ENCODE measurements around the gene ANKRD27. TPM values are rescaled to one million over a fixed set of nuclear protein-coding genes. Genes with fewer than 3 reads are reported as not detected.
"Not testable (repeated sequence)": the region's sequence is repeated elsewhere in the genome, so short reads cannot be mapped to it uniquely, and the experiment has no call there.

ANKRD27 gene
- total RNA-seq, 1 experiment from 2014 or later: 17.8 TPM

DNA sequence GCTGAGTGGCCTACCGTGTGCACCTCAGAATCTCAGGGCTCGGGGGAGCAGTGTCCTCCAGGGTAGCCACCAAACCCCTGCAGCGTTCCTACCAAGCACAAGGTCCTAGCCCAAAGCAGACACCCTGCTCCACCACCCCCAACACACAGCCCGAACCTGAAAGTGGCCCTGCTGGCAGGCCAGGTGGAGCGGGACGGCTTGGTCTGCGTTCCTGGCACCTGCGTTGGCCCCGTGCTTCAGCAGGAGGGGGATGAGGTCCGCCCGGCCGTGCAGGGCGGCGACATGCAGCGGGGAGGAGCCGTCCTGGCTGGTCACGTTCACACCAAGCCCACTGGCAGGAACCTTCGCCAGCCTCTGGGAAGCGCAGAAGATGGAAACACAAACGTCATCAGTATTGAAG is 67.5 kb downstream of the ANKRD27 start:
- DNase-seq (ENCODE audit: extremely low read depth, low read depth): no peak

DNA sequence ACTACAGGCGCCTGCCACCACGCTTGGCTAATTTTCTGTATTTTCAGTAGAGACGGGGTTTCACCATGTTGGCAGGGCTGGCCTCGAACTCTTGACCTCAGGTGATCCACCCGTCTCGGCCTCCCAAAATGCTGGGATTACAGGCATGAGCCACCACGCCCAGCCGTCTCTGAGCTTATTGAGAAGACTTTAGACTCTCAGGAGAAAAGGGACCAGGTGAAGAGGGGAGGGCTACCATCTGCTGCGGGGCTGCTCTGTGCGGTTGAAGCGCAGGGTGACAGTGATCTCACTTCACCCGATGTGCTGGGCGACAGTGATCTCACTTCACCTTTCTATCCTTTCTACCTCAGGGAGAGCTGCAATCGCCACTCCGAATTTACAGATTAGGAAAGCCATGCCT is 68.7 kb downstream of the ANKRD27 start:
- no peak for DNase-seq (ENCODE audit: extremely low read depth, low read depth)

DNA sequence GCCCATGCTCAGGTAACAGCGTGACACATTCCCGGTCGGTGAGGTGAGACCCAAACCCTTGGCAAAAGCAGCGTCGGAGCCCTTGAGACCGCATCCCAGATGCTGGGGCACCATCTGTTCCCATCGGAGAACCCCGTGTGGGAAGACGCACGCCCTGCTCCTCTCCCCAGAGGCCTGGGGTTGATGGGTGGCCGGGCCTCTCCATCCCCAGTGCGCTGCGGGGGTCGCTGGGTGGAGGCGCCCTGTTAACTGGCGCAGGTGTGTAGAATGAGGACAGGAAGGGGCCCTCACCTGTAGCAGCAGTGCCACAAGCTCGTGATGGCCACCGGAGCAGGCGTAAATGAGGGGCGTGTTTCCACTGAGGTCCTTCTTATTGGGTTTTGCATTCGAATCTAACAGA is 69.4 kb downstream of the ANKRD27 start:
- DNase-seq (ENCODE audit: extremely low read depth, low read depth): no peak

DNA sequence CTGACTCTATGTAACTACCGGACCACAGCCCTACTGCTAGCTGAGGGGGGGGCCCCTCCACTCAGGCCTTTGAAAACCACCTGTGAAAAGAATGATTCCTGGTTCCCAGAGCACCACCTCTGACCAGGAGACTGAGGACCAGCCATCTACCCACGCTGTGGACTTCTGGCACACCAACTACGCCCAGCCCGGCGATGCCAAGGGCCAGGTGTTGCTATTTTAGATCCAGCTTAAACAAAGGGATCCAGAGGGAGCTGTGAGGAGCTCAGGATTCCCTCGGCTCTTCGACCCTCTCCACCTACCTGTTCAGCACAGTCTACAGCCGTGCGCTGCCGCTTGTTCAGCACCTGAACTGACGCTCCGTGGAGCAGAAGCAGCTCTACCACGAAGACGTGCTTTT is 71.0 kb downstream of the ANKRD27 start:
- DNase-seq (ENCODE audit: extremely low read depth, low read depth): no peak

DNA sequence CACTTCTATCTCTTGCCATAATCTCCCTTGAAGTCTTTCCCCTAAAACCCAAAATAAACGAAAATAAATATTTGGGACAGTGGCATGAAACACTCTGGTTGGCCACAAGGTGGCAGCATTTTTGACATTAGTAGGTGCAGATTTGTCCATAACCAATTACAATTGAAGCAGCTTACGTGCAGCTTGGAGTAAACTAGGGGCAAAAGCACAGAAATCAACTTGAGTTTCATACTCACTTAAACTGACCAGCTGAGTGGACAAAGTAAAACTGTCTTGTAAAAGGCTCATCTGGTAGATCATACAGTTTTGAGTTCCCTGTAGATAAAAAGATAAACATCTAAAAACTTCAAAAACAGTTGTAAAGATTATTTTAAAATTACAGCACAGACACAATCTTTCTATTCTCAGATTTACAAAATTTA is 75.2 kb downstream of the ANKRD27 start:
- DNase-seq (ENCODE audit: extremely low read depth, low read depth): peak; percentile 44

- DNase-seq (ENCODE audit: extremely low read depth, low read depth): no peak
These were observed 75.7 kb downstream of the ANKRD27 start for GRCh38 chr19:32599258-32599657.

DNA sequence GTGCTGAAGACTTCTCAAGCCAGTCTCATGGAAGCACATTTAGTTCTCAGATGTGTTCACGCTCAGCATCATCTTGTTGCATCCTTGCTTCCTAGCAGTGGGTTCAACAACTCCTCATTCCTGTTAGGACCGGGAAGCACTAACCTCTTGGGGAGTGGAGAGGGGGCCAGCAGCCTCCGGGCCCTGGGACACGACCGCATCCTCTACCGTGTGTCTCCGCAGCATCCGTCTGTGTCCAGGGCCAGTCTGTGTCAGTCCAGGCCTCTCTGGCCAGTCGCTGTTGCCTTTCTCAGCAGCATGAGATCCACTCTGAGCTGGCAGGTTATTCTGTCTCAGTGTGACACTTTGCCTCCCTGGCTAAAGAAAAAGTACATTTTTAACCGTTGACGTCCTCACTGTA is 77.0 kb downstream of the ANKRD27 start:
- DNase-seq (ENCODE audit: extremely low read depth, low read depth): no peak

DNA sequence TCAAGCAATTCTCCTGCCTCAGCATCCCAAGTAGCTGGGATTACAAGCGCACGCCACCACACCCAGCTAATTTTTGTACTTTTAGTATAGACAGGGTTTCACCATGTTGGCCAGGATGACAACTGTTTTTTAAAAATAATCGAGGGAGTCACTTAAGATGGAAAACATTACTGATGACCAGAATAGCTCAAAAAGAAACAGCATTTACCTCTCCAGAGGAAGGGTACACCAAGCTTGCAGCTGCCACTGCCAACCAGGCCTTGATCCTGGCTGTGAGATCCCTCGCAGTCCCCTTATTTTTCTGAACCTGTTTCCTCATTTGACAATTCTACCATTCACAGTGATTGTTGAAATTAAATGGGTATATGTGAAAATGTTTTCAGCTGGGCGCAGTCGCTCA is 79.5 kb downstream of the ANKRD27 start:
- DNase-seq (ENCODE audit: extremely low read depth, low read depth): no peak

- no peak for DNase-seq (ENCODE audit: extremely low read depth, low read depth)
These were observed 81.0 kb downstream of the ANKRD27 start for GRCh38 chr19:32594021-32594420.

- not testable (repeated sequence) for DNase-seq (ENCODE audit: extremely low read depth, low read depth)
These were observed 87.1 kb downstream of the ANKRD27 start for GRCh38 chr19:32587747-32588504.

DNA sequence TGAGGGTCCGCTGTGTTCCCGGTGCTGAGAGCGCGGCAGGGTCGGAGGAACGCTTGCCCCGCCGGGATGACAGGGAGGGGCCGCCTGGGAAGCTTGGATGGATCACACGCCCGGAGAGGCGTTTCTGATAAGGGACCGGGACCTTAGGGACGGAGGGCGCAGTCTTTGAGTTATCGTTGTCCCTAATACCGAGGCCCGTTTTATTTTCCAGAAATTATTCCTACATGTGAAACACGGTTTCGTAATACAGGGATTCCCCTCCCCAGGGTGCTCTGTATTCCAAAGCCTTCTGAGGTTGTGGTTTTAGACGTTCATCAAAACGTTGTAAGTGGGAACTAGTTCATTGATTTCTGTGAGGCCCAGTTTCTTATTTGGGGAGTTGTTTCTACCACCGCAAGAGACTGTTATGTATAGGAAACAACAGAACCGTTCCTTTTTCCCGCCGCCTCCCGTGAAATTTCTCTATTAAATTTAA is 93.2 kb downstream of the ANKRD27 start:
- DNase-seq (ENCODE audit: extremely low read depth, low read depth): no peak

- peak; percentile 88 for DNase-seq (ENCODE audit: extremely low read depth, low read depth)
These were observed 93.9 kb downstream of the ANKRD27 start, which contains the start of gene PDCD5 for GRCh38 chr19:32580901-32581704. Gene PDCD5 (plus strand): TSS chr19:32581190. CDS start chr19:32581262, 72 bp downstream.

GRCh38 chr19:32580353-32580900 is 94.6 kb downstream of the ANKRD27 start:
- DNase-seq (ENCODE audit: extremely low read depth, low read depth): no peak

GRCh38 chr19:32576790-32577189 is 98.2 kb downstream of the ANKRD27 start:
- no peak for DNase-seq (ENCODE audit: extremely low read depth, low read depth)

DNA sequence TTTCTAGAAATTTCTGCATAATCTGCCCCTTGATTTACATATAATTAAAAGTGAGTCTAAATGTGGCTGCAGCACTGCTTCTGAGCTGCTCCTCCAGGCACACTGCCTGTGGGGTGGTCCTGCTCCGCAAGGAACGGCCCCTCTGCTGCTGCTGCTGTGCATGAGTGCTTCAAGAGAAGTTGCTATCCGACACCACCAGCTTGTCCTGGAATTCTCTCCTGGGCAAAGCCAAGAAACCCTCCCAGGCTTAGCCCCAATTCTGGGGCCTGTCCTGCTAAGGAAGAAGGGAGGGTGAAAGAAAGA is 101.5 kb downstream of the ANKRD27 start:
- DNase-seq (ENCODE audit: extremely low read depth, low read depth): no peak

DNA sequence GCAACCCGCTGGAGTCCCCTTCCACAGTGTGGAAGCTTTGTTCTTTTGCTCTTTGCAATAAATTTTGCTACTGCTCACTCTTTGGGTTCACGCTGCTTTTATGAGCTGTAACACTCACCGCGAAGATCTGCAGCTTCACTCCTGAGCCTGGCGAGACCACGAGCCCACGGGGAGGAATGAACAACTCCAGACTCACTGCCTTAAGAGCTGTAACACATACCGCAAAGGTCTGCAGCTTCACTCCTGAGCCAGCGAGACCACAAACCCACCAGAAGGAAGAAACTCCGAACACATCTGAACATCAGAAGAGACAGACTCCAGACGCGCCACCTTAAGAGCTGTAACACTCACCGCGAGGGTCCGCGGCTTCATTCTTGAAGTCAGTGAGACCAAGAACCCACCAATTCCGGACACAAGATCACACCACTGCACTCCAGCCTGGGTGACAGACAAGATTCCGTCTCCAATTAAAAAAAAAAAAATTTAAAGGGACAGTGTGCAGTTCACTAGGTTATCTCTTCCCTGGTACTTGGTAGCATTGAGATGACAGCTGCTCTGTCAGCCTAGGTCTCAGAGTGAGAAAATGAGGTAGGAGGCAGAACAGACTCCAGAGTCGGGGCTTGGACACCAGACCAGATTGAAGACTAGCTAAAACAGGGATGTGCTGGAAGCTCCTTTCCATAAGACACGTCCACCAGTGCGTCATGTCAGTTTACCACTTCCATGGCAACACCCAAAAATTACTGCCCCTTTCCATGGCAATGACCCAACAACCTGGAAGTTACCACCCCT is 102.1 kb downstream of the ANKRD27 start:
- not testable (repeated sequence) for DNase-seq (ENCODE audit: extremely low read depth, low read depth)

DNA sequence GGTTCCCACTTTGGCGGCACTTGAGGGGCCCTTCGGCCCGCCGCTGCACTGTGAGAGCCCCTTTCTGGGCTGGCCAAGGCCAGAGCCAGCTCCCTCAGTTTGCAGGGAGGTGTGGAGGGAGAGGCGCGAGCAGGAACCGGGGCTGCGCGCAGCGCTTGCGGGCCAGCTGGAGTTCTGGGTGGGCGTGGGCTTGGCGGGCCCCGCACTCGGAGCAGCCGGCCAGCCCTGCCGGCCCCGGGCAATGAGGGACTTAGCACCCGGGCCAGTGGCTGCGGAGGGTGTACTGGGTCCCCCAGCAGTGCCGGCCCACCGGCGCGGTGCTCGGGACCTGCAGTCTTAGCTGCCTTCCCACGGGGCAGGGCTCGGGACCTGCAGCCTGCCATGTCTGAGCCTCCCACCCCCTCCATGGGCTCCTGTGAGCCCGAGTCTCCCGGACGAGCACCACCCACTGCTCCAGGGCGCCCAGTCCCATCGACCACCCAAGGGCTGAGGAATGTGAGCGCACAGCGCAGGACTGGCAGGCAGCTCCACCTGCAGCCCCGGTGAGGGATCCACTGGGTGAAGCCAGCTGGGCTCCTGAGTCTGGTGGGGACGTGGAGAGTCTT is 103.4 kb downstream of the ANKRD27 start:
- DNase-seq (ENCODE audit: extremely low read depth, low read depth): not testable (repeated sequence)

DNA sequence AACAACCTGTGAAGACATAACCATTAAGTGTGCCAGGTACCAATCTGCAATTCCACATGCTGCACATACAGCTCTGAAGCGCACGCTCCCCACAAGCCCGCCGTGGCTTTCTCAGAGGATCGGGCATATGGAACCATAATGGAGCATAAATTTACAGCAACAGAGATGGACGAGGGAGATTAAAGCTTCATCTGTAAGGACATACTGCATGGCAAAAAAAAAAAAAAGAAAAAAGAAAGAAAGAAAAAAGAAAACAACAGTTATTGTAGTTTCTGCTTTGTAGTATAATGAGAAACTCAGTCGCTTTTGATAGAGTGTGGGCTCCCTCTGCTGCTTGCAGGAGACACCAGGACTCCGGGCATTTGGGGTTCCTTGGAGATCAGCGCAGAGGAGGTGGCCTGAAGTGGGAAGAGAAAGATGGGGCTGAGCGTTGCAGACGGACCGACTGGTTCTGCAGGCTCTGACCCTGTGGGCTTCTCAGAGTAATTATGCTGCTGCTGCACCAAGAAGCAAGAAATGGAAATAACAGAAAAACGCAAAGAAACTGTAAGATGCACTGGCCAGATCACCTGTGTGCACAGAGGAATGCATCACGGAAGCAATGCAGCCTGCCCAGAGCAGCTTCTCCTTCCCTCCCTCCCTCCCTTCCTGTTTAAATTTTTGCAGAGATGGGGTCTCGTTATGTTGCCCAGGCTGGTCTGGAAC is 104.7 kb downstream of the ANKRD27 start:
- DNase-seq (ENCODE audit: extremely low read depth, low read depth): peak; percentile 40

- DNase-seq (ENCODE audit: extremely low read depth, low read depth): no peak
These were observed 107.5 kb downstream of the ANKRD27 start for GRCh38 chr19:32567486-32567885.

All from NCI-H460 (cell line).